Measurements from ENCODE around the gene FANCC.

Gene FANCC

GRCh38 chr9:95065224-95065623 lies 252.3 kb downstream of the FANCC start:
- DNase-seq, result no peak

GRCh38 chr9:95063300-95063699 lies 254.2 kb downstream of the FANCC start:
- DNase-seq, result no peak

GRCh38 chr9:95062596-95063065 lies 254.9 kb downstream of the FANCC start:
- DNase-seq, result no peak

GRCh38 chr9:95061916-95062595 lies 255.5 kb downstream of the FANCC start:
- DNase-seq, result no peak

- no peak for DNase-seq
Measured at GRCh38 chr9:95060916-95061315, 256.6 kb downstream of the FANCC start.

GRCh38 chr9:95060234-95060633 lies 257.3 kb downstream of the FANCC start:
- no peak for DNase-seq

GRCh38 chr9:95058795-95059386 lies 258.6 kb downstream of the FANCC start:
- no peak for DNase-seq

- no peak for DNase-seq
Measured at GRCh38 chr9:95058121-95058785, 259.3 kb downstream of the FANCC start.

- no peak for DNase-seq
Measured at GRCh38 chr9:95057101-95057500, 260.4 kb downstream of the FANCC start.

GRCh38 chr9:95055851-95056551 lies 261.5 kb downstream of the FANCC start:
- no peak for DNase-seq

- DNase-seq, result no peak
Measured at GRCh38 chr9:95055334-95055850, 262.1 kb downstream of the FANCC start.

- no peak for DNase-seq
Measured at GRCh38 chr9:95053611-95054570, 263.6 kb downstream of the FANCC start.

- no peak for DNase-seq
Measured at GRCh38 chr9:95049761-95050160, 267.7 kb downstream of the FANCC start.
